ENCODE data around the gene MYO1F.
"Not testable (repeated sequence)": the region's sequence is repeated elsewhere in the genome, so short reads cannot be mapped to it uniquely, and the experiment has no call there.

MYO1F gene

GRCh38 chr19:8567522-8568172 lies 9.6 kb downstream of the MYO1F start:
- DNase-seq (ENCODE audit: extremely low read depth in 1 of 2, low read depth in 1 of 2) = no peak

GRCh38 chr19:8566855-8567254 lies 10.4 kb downstream of the MYO1F start:
- no peak for DNase-seq (ENCODE audit: extremely low read depth in 1 of 2, low read depth in 1 of 2)

GRCh38 chr19:8564866-8565265 lies 12.4 kb downstream of the MYO1F start:
- not testable (repeated sequence) for DNase-seq (ENCODE audit: extremely low read depth in 1 of 2, low read depth in 1 of 2)

- DNase-seq (ENCODE audit: extremely low read depth in 1 of 2, low read depth in 1 of 2) = no peak
Measured at GRCh38 chr19:8561075-8561764, 16.0 kb downstream of the MYO1F start.

- no peak for DNase-seq (ENCODE audit: extremely low read depth in 1 of 2, low read depth in 1 of 2)
Measured at GRCh38 chr19:8558325-8558724, 18.9 kb downstream of the MYO1F start.

- DNase-seq (ENCODE audit: extremely low read depth in 1 of 2, low read depth in 1 of 2) = no peak
Measured at GRCh38 chr19:8557642-8558238, 19.5 kb downstream of the MYO1F start.

- DNase-seq (ENCODE audit: extremely low read depth in 1 of 2, low read depth in 1 of 2) = not testable (repeated sequence)
Measured at GRCh38 chr19:8553729-8554128, 23.5 kb downstream of the MYO1F start.

GRCh38 chr19:8552810-8553209 lies 24.4 kb downstream of the MYO1F start:
- no peak for DNase-seq (ENCODE audit: extremely low read depth in 1 of 2, low read depth in 1 of 2)

GRCh38 chr19:8550070-8550469 lies 27.2 kb downstream of the MYO1F start:
- DNase-seq (ENCODE audit: extremely low read depth in 1 of 2, low read depth in 1 of 2) = no peak

GRCh38 chr19:8545743-8546142 lies 31.5 kb downstream of the MYO1F start:
- DNase-seq (ENCODE audit: extremely low read depth in 1 of 2, low read depth in 1 of 2) = no peak

GRCh38 chr19:8544168-8544567 lies 33.1 kb downstream of the MYO1F start:
- no peak for DNase-seq (ENCODE audit: extremely low read depth in 1 of 2, low read depth in 1 of 2)

GRCh38 chr19:8539621-8540149 lies 37.6 kb downstream of the MYO1F start:
- no peak for DNase-seq (ENCODE audit: extremely low read depth in 1 of 2, low read depth in 1 of 2)

- DNase-seq (ENCODE audit: extremely low read depth in 1 of 2, low read depth in 1 of 2) = no peak
Measured at GRCh38 chr19:8537099-8537498, 40.1 kb downstream of the MYO1F start.

GRCh38 chr19:8536282-8536681 lies 41.0 kb downstream of the MYO1F start:
- no peak for DNase-seq (ENCODE audit: extremely low read depth in 1 of 2, low read depth in 1 of 2)

- DNase-seq (ENCODE audit: extremely low read depth in 1 of 2, low read depth in 1 of 2) = no peak
Measured at GRCh38 chr19:8532225-8532624, 45.0 kb downstream of the MYO1F start.

GRCh38 chr19:8531470-8531869 lies 45.8 kb downstream of the MYO1F start:
- DNase-seq (ENCODE audit: extremely low read depth in 1 of 2, low read depth in 1 of 2) = no peak

- no peak for DNase-seq (ENCODE audit: extremely low read depth in 1 of 2, low read depth in 1 of 2)
Measured at GRCh38 chr19:8530061-8530679, 47.1 kb downstream of the MYO1F start.

- no peak for DNase-seq (ENCODE audit: extremely low read depth in 1 of 2, low read depth in 1 of 2)
Measured at GRCh38 chr19:8529369-8530006, 47.8 kb downstream of the MYO1F start.

GRCh38 chr19:8528500-8528899 lies 48.7 kb downstream of the MYO1F start:
- no peak for DNase-seq (ENCODE audit: extremely low read depth in 1 of 2, low read depth in 1 of 2)

- DNase-seq (ENCODE audit: extremely low read depth in 1 of 2, low read depth in 1 of 2) = no peak
Measured at GRCh38 chr19:8526345-8527091, 50.7 kb downstream of the MYO1F start.

- DNase-seq (ENCODE audit: extremely low read depth in 1 of 2, low read depth in 1 of 2) = no peak
Measured at GRCh38 chr19:8525401-8525684, 51.9 kb downstream of the MYO1F start.

Measured in stimulated activated CD8-positive, alpha-beta memory T cell treated with anti-CD3 and anti-CD28 coated beads, Interleukin-7, amount 100 ng/mL, for 48 hours (primary cell).